Ishikawa (cell line): ENCODE results near the gene EXOC3L2.

Source experiments
- CREB1 ChIP-seq: IDR thresholded peaks from 2 replicates; pipeline ENCODE4 v1.6.1; 2012; ENCODE audit warnings: low read depth
- EGR1 ChIP-seq: IDR thresholded peaks from 2 replicates; pipeline ENCODE4 v1.6.1; 2012
- FOXM1 ChIP-seq: IDR thresholded peaks from 2 replicates; pipeline ENCODE4 v1.6.1; 2012; ENCODE audit warnings: low read depth, borderline replicate concordance
- NFIC ChIP-seq: IDR thresholded peaks from 2 replicates; pipeline ENCODE4 v1.6.1; 2012
- RAD21 ChIP-seq: IDR thresholded peaks from 2 replicates; pipeline ENCODE4 v1.6.1; 2012; ENCODE audit warnings: low read depth
- TAF1 ChIP-seq: IDR thresholded peaks from 2 replicates; pipeline ENCODE4 v1.6.1; 2012; ENCODE audit warnings: low read depth, mild to moderate bottlenecking
- TCF12 ChIP-seq: IDR thresholded peaks from 2 replicates; pipeline ENCODE4 v1.6.1; 2012; ENCODE audit warnings: low read depth
- TEAD4 ChIP-seq: IDR thresholded peaks from 2 replicates; pipeline ENCODE4 v1.6.1; 2012
- ZBTB7A ChIP-seq: IDR thresholded peaks from 2 replicates; pipeline ENCODE4 v1.6.1; 2012; ENCODE audit warnings: low read depth
- TF ChIP-seq, protein P1 (sequence below): IDR thresholded peaks from 2 replicates; pipeline ENCODE4 v1.6.1; 2012
- TF ChIP-seq, protein P2 (sequence below): IDR thresholded peaks from 2 replicates; pipeline ENCODE4 v1.6.1; 2012; ENCODE audit warnings: low read depth, mild to moderate bottlenecking

DNA sequence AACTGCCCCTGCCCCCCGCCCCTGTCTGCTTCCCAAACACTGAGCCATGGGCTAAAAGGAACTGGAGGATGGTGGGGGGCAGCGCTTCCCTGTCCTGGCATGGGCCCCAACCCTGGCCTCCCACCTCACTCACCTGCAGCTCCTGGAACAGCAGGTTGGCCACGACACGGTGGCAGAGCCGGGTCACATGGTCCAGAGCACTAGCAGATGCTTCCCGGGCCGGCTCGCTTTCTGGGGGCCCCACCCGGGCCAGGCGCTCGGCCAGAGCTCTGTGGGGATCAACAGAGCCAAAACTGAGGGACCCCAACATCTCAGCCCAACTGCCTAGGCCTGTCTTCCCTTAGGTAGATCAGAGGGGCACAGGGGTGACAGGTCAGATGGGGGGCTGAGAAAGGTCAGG lies 20.6 kb downstream of the EXOC3L2 start:
- TF ChIP-seq TAF1 (no peak), FOXM1 (no peak), TCF12 (no peak), ZBTB7A (no peak), EGR1 (no peak), CREB1 (no peak), RAD21 (no peak), NFIC (no peak), TEAD4 (no peak)
- TF ChIP-seq, protein P1, sequence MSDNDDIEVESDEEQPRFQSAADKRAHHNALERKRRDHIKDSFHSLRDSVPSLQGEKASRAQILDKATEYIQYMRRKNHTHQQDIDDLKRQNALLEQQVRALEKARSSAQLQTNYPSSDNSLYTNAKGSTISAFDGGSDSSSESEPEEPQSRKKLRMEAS: no peak
- TF ChIP-seq, protein P2, sequence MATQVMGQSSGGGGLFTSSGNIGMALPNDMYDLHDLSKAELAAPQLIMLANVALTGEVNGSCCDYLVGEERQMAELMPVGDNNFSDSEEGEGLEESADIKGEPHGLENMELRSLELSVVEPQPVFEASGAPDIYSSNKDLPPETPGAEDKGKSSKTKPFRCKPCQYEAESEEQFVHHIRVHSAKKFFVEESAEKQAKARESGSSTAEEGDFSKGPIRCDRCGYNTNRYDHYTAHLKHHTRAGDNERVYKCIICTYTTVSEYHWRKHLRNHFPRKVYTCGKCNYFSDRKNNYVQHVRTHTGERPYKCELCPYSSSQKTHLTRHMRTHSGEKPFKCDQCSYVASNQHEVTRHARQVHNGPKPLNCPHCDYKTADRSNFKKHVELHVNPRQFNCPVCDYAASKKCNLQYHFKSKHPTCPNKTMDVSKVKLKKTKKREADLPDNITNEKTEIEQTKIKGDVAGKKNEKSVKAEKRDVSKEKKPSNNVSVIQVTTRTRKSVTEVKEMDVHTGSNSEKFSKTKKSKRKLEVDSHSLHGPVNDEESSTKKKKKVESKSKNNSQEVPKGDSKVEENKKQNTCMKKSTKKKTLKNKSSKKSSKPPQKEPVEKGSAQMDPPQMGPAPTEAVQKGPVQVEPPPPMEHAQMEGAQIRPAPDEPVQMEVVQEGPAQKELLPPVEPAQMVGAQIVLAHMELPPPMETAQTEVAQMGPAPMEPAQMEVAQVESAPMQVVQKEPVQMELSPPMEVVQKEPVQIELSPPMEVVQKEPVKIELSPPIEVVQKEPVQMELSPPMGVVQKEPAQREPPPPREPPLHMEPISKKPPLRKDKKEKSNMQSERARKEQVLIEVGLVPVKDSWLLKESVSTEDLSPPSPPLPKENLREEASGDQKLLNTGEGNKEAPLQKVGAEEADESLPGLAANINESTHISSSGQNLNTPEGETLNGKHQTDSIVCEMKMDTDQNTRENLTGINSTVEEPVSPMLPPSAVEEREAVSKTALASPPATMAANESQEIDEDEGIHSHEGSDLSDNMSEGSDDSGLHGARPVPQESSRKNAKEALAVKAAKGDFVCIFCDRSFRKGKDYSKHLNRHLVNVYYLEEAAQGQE: no peak
